MM.1S (cell line): ENCODE data around the gene DLX1.

Experiments
- EZH2 ChIP-seq: fragments of 300-600 bp; sonication (generic); optimal IDR thresholded peaks from 2 replicates; pipeline ENCODE3; 2017; ENCODE audit warnings: low read depth, mild to moderate bottlenecking, antibody characterized with exemption, low read length, mixed read lengths
- TF ChIP-seq, protein P1 (sequence below): fragments of 300-600 bp; sonication (generic); IDR thresholded peaks from 2 replicates; pipeline ENCODE4 v1.5.1; 2016; ENCODE audit warnings: antibody characterized with exemption, low read length, mixed read lengths

DNA sequence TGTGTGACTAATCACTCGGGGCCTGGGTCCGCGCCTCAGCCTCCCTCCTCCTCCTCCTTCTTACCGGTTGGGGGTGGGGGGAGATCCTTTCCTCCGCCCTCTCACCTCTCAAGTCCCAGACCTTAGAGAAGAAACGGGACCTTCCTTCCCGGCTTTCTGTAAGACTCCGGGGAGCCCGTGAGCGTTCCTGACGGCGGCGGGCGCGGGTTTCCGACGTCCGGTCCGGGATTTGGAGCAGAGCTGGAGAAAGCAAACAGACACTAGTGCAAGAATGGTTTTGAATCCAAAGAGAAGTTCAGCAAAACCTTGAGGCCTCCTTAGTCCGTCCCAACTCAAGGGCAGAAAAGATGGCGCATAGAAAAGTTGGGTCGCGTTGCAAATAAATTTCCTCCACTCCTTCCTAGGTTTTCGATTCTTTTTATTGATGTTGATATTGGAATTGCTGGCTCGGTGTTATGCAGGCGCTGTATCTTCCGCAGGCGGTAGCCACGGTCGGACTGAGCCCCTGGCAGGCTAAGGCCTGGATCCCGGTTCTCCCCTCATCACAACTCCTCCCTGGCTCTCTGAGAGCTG lies 2.0 kb downstream of the DLX1 start:
- TF ChIP-seq, protein P1, sequence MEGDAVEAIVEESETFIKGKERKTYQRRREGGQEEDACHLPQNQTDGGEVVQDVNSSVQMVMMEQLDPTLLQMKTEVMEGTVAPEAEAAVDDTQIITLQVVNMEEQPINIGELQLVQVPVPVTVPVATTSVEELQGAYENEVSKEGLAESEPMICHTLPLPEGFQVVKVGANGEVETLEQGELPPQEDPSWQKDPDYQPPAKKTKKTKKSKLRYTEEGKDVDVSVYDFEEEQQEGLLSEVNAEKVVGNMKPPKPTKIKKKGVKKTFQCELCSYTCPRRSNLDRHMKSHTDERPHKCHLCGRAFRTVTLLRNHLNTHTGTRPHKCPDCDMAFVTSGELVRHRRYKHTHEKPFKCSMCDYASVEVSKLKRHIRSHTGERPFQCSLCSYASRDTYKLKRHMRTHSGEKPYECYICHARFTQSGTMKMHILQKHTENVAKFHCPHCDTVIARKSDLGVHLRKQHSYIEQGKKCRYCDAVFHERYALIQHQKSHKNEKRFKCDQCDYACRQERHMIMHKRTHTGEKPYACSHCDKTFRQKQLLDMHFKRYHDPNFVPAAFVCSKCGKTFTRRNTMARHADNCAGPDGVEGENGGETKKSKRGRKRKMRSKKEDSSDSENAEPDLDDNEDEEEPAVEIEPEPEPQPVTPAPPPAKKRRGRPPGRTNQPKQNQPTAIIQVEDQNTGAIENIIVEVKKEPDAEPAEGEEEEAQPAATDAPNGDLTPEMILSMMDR = no peak
- no peak for TF ChIP-seq EZH2
